K562 (cell line): Measurements from ENCODE around the gene KLC3. TPM values are rescaled to one million over a fixed set of nuclear protein-coding genes. Genes with fewer than 3 reads are reported as not detected.
A peak's percentile ranks its signal among the peaks of the same experiment; 100 is the strongest.

ENCODE experiments used
- ADNP ChIP-seq: fragments of 200-800 bp; sonication (Bioruptor generic); IDR thresholded peaks from 2 replicates; pipeline ENCODE4 v1.6.1; 2016; ENCODE audit warnings: missing genetic modification characterization, missing compliant biosample characterization
- CBX3 ChIP-seq, 2 experiments: IDR thresholded peaks; 1 replicate in 1 of 2; 2 replicates in 1 of 2; pipeline ENCODE4 v1.6.1; 2012; ENCODE audit warnings: inconsistent platforms in 2 of 2, low read length in 2 of 2, borderline replicate concordance in 1 of 2, control low read depth in 1 of 2
- CBX5 ChIP-seq: IDR thresholded peaks from 2 replicates; pipeline ENCODE4 v1.6.1; 2014; ENCODE audit warnings: low read depth, borderline replicate concordance
- CHCHD3 ChIP-seq: fragments of 250-450 bp; sonication (Bioruptor Pico); IDR thresholded peaks from 2 replicates; pipeline ENCODE4 v2.1.2; 2022; ENCODE audit warnings: mild to moderate bottlenecking
- FOXA1 ChIP-seq: fragments of 450-650 bp; IDR thresholded peaks from 2 replicates; pipeline ENCODE4 v1.6.1; 2016; ENCODE audit warnings: mild to moderate bottlenecking, borderline replicate concordance
- HOXB6 ChIP-seq: fragments of 250-450 bp; sonication (Bioruptor Pico); IDR thresholded peaks from 2 replicates; pipeline ENCODE4 v1.5.1; 2022; ENCODE audit warnings: mild to moderate bottlenecking, borderline replicate concordance
- IRF9 ChIP-seq: fragments of 450-650 bp; IDR thresholded peaks from 2 replicates; pipeline ENCODE4 v1.6.1; 2016; ENCODE audit warnings: missing biosample characterization, missing genetic modification characterization
- KAT2B ChIP-seq: IDR thresholded peaks from one replicate; pipeline ENCODE4 v1.6.1; 2012; ENCODE audit warnings: low read depth, mild to moderate bottlenecking, control low read depth, inconsistent platforms, low read length, moderate library complexity
- MCM3 ChIP-seq: fragments of 450-650 bp; IDR thresholded peaks from 2 replicates; pipeline ENCODE4 v1.6.1; 2016
- NELFE ChIP-seq: IDR thresholded peaks from 2 replicates; pipeline ENCODE4 v1.6.1; 2011; ENCODE audit warnings: mild to moderate bottlenecking; ENCODE audit not compliant: insufficient read depth, insufficient read length
- RBM39 ChIP-seq: fragments of 200-400 bp; formaldehyde crosslinking; optimal IDR thresholded peaks from 2 replicates; pipeline ENCODE3; 2018; ENCODE audit warnings: low read depth, low read length
- REST ChIP-seq, 2 experiments: fragments of 450-650 bp; formaldehyde crosslinking in 1 of 2; IDR thresholded peaks; 2 replicates each; pipeline versions ENCODE4 v1.4.0 to v1.6.1; 2014 to 2020; ENCODE audit warnings: mild to moderate bottlenecking in 2 of 2, borderline replicate concordance in 1 of 2, low read depth in 1 of 2
- SREBF1 ChIP-seq: fragments of 150-350 bp; IDR thresholded peaks from 2 replicates; pipeline ENCODE4 v1.6.1; 2014; ENCODE audit warnings: antibody characterized with exemption, low read depth, low read length, borderline replicate concordance
- TCF15 ChIP-seq: fragments of 250-450 bp; sonication (Bioruptor Pico); IDR thresholded peaks from 2 replicates; pipeline ENCODE4 v1.8.0; 2022; ENCODE audit warnings: moderate library complexity, mild to moderate bottlenecking, inconsistent platforms
- TEAD4 ChIP-seq, 2 experiments: sonication (generic) in 1 of 2; formaldehyde crosslinking in 1 of 2; IDR thresholded peaks; 2 replicates each; pipeline versions ENCODE4 v1.6.1 to v1.8.0; 2012 to 2022; ENCODE audit warnings: borderline replicate concordance in 1 of 2, inconsistent platforms in 1 of 2, low read length in 1 of 2, mild to moderate bottlenecking in 1 of 2, missing genetic modification reagents in 1 of 2
- ZBTB49 ChIP-seq: sonication (generic); formaldehyde crosslinking; IDR thresholded peaks from 2 replicates; pipeline ENCODE4 v1.8.0; 2022; ENCODE audit warnings: missing genetic modification reagents, mild to moderate bottlenecking, borderline replicate concordance
- ZNF217 ChIP-seq: sonication (generic); formaldehyde crosslinking; IDR thresholded peaks from 2 replicates; pipeline ENCODE4 v1.8.0; 2022; ENCODE audit warnings: mild to moderate bottlenecking, missing genetic modification reagents
- polyA plus RNA-seq, 8 experiments: library from polyadenylated mRNA; depleted of rRNA in 4 of 8; stranded (reverse) in 5 of 8; unstranded in 3 of 8; fragments of >200 nt; fragmentation: Nextera tagmentation in 2 of 8; fragmentation: Illumina TruSeq in 1 of 8; extraction: Ambion mirVana in 2 of 8; extraction: Trizol in 1 of 8; gene quantifications; 2 replicates each; pipeline versions ENCODE4 v1.2.1 to v1.2.3, GENCODE V29; 2011 to 2014; ENCODE audit warnings: inconsistent platforms in 1 of 8, missing spikeins in 1 of 8
- total RNA-seq, 7 experiments: library from RNA; depleted of rRNA in 6 of 7; stranded (reverse); fragments of >200 nt in 6 of 7; fragmentation: Illumina TruSeq in 2 of 7; extraction: Trizol in 2 of 7; gene quantifications; 2 replicates each; pipeline versions ENCODE4 v1.2.1 to v1.2.3, GENCODE V29; 2011 to 2021; ENCODE audit warnings: low replicate concordance in 1 of 7

Gene KLC3
- total and polyA plus RNA-seq, 9 of the 15 experiments (the other 6 are each of a cell fraction or from before 2014, with no cell fraction given), result 0.03 to 1.2 (median 0.59) TPM; not detected in 3

GRCh38 chr19:45368127-45368526 is 27.6 kb downstream of the KLC3 start (continued):
- TF ChIP-seq REST (IDR thresholded peaks at IDR 0.05; ENCODE audit: borderline replicate concordance), result no peak
- no peak for TF ChIP-seq REST (CRISPR knock-in tag; IDR thresholded peaks at IDR 0.05; ENCODE audit: low read depth)
- no peak for TF ChIP-seq FOXA1
- no peak for TF ChIP-seq TCF15
- TF ChIP-seq SREBF1, result no peak
- no peak for TF ChIP-seq ZNF217 (CRISPR knock-in tag)
- no peak for TF ChIP-seq HOXB6 (CRISPR knock-in tag)
- TF ChIP-seq CHCHD3 (CRISPR knock-in tag), result no peak
- TF ChIP-seq MCM3, result no peak
- no peak for TF ChIP-seq ZBTB49 (CRISPR knock-in tag)
- no peak for TF ChIP-seq IRF9
- TF ChIP-seq ADNP (tag), result peak; percentile 96
- no peak for TF ChIP-seq KAT2B
- no peak for TF ChIP-seq TEAD4 (IDR thresholded peaks at IDR 0.05; ENCODE audit: low read length)
- no peak for TF ChIP-seq TEAD4 (CRISPR knock-in tag; IDR thresholded peaks at IDR 0.05; ENCODE audit: borderline replicate concordance)
- no peak for TF ChIP-seq NELFE
- no peak for TF ChIP-seq CBX5
- TF ChIP-seq CBX3 (IDR thresholded peaks at IDR 0.05; ENCODE audit: borderline replicate concordance in 1 of 2, low read length in 2 of 2), result peak in 1 of 2 experiments; percentile 49; a peak in 1 of 3 replicates
- no peak for TF ChIP-seq RBM39
